IPS-18c (cell line): ENCODE data around the gene SLC38A1.
"Not testable (repeated sequence)": the region's sequence is repeated elsewhere in the genome, so short reads cannot be mapped to it uniquely, and the experiment has no call there.

Source experiments
- H3K4me3 ChIP-seq: 2 replicates; pipeline ENCODE4 v1.7.0; 2013; ENCODE audit warnings: low read depth, mild to moderate bottlenecking, low read length, moderate library complexity; ENCODE audit not compliant: insufficient read depth
- H3K9me3 ChIP-seq: one replicate; pipeline ENCODE4 v1.6.1; 2013; ENCODE audit warnings: mild to moderate bottlenecking, low read length, moderate library complexity; ENCODE audit not compliant: control insufficient read depth, insufficient read depth

The SLC38A1 gene

GRCh38 chr12:46164186-46164761 is 104.6 kb downstream of the SLC38A1 start:
- no peaks in the 10 kb centered on the region for H3K9me3 ChIP-seq
- no peak overlapping the region for H3K4me3 ChIP-seq

GRCh38 chr12:46162549-46163076 is 106.2 kb downstream of the SLC38A1 start:
- not testable (repeated sequence) for H3K4me3 ChIP-seq, H3K9me3 ChIP-seq

- H3K9me3 ChIP-seq = no peaks in the 10 kb centered on the region
- H3K4me3 ChIP-seq = no peak overlapping the region
These were observed 107.7 kb downstream of the SLC38A1 start for GRCh38 chr12:46160981-46161690.

GRCh38 chr12:46160101-46160980 is 108.5 kb downstream of the SLC38A1 start:
- Histone ChIP-seq H3K9me3 (no peaks in the 10 kb centered on the region), H3K4me3 (no peak overlapping the region)

DNA sequence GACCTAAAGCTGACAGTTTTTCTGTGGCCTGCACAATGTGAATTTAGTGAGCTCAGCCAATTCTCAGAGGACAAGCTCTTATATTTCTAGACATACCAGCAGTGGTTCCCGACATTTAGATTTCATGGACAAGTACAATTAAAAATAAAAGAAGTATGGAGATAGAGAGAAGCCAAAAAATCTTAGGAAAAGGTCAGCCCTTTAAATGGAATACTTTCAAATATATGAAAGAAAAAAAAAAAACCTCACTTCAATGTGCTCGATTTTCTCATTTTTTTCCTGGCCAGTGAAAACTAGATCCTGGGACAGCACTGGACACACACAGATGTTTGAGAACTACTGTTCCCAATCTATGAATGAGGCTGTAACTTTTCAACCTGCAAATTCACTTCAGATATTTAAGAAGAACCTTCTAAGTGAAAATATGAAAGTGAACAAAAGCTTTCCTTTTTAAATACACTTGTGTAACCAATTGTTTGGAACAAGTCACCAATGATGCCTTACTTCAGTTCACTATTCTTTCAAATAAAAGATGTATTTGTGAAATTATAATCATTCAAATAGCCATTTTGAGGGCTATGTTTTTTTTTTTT is 109.4 kb downstream of the SLC38A1 start:
- no peaks in the 10 kb centered on the region for H3K9me3 ChIP-seq
- no peak overlapping the region for H3K4me3 ChIP-seq

DNA sequence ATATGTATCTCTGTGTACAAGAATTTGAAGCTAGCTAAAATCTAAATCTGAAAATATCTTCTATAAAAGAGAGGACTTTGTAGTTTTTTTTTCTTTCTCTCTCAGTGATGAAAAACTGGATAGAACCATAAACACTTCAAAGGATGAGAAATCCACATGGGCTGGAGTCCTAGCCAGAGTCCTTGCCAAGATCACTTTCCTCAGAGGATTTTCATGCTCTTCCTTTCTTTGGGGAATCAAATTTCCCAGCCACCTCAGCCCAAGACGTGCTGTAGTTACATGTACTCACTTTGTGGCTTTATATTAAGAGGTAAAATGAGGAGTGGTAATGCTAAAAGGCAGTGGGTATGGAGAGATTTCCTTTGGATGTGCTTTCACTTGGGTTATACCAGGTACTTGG is 110.3 kb downstream of the SLC38A1 start:
- no peak overlapping the region for H3K4me3 ChIP-seq
- no peaks in the 10 kb centered on the region for H3K9me3 ChIP-seq

- Histone ChIP-seq H3K9me3 (no peaks in the 10 kb centered on the region), H3K4me3 (no peak overlapping the region)
These were observed 114.4 kb downstream of the SLC38A1 start for GRCh38 chr12:46154221-46154985.

DNA sequence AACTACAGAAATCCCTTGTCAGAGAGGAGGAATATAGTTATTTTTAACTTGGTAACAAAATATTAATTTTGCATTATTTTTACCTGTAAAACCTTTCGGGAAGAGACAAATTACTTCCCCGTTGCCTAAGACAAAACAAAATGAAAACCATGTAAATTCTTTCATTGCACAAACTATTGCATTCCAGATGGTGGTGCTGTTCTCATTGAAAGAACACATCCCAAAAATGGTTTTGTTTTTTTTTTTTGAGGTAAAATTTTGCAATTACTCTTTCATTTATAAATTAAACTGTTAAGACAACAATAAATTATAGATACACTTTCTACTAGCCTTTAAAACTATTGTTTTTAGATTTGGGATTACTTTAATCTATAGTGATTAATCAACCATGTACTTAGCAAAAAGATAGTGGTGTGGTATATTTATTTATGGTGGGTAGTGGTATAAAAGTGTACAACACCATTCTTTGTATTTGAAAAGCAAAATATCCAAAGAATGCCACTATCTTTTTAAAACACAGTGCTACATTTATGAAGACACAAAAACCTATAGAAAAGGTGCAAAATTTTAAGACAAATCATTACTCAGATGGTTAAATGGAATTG is 115.5 kb downstream of the SLC38A1 start:
- no peaks in the 10 kb centered on the region for H3K9me3 ChIP-seq
- H3K4me3 ChIP-seq = no peak overlapping the region

DNA sequence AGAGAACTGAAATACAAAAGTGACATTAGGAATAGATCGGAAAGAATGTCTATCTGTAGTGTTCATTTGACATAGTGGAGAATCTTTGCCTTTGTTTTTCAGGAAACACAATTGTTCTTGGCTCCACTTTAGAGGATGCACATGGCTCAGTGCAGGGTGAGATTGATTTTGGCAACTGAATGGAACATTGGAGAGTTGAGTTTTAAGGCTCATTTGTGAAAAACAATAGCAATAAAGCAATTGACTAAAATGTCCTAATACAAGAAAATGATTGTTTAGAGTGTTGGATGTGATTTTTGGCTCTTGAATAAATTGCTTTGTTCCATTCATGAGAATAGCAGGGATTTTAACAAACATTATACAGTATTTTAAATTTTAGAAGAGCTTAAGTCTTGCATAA is 116.4 kb downstream of the SLC38A1 start:
- H3K4me3 ChIP-seq = no peak overlapping the region

DNA sequence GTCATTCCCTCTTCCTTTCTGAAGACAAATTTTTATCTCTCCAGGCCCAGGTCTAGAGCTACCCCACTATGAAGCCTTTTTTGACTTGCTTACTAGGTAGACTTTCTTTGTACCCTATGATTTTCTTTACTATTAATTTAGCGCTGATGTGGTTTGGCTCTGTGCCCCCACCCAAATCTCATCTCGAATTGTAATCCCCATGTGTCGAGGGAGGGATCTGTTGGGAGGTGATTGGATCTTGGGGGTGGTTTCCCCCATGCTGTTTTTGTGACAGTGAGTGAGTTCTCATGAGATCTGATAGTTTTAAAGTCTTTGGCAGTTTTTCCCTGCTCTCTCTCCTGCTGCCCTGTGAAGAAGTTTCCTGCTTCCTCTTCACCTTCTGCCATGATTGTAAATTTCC is 118.1 kb downstream of the SLC38A1 start:
- no peak overlapping the region for H3K4me3 ChIP-seq
- no peaks in the 10 kb centered on the region for H3K9me3 ChIP-seq

More for the DNA sequence above, 116.4 kb downstream of the SLC38A1 start:
- H3K9me3 ChIP-seq = no peaks in the 10 kb centered on the region

DNA sequence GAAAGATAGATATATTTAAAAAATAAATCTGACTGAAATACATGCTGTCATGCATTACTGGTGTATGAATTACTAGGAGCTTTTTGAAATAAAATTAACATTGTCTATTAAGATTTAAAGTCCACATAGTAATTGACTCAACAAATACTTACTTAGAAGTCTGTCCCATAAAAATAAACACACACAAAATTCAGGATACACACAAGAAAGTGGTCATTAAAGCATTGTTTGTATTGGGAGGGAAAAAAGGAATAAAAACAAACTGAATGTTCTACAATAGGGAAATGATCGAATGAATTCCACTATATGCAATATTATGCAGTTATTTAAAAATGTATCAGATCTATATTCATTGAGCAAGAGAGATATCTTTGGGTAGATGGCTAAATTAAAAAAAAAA is 118.9 kb downstream of the SLC38A1 start:
- no peak overlapping the region for H3K4me3 ChIP-seq
- H3K9me3 ChIP-seq = no peaks in the 10 kb centered on the region

- Histone ChIP-seq H3K9me3 (no peaks in the 10 kb centered on the region), H3K4me3 (no peak overlapping the region)
These were observed 119.8 kb downstream of the SLC38A1 start for GRCh38 chr12:46149079-46149464.

DNA sequence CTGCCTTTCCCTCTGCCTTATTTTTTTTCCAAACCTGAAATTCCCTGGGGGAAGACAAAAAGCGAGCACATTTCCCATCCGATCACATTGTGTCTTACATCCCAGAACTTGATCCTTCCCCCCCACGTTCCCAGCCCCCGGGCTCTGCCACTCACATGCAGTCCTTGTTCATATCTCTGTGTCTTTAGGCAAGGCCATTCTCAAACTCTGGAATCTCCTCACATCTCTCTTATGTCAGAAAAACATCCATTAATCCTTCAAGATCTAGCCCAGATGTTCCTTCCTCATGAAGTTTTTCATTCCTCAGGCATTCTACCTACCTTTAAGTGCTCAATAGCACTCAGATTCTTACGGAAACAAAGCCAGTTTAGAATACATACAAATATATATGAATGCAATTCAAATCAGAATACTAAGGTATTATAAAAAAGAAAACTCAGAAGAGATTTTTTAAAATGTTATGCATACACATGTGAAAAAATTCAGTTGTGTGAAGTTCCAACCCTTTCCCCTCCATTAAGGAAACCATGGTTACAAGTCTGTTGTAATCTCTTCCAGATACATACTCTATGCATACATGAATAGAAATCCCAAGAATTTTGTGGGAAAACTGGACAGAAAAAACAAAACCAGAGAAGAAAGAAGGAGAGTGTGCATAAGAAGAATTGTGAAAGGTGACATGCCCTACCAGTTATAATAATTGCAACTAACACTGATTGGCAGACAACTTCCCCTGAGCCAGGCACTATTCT is 120.3 kb downstream of the SLC38A1 start:
- H3K4me3 ChIP-seq = no peak overlapping the region
- H3K9me3 ChIP-seq = no peaks in the 10 kb centered on the region

GRCh38 chr12:46147144-46147543 is 121.7 kb downstream of the SLC38A1 start:
- Histone ChIP-seq H3K9me3 (no peaks in the 10 kb centered on the region), H3K4me3 (no peak overlapping the region)

- no peaks in the 10 kb centered on the region for H3K9me3 ChIP-seq
These were observed 123.0 kb downstream of the SLC38A1 start for GRCh38 chr12:46145881-46146280.

GRCh38 chr12:46144433-46144832 is 124.4 kb downstream of the SLC38A1 start:
- H3K9me3 ChIP-seq = no peaks in the 10 kb centered on the region
- H3K4me3 ChIP-seq = no peak overlapping the region

More at GRCh38 chr12:46145881-46146280, 123.0 kb downstream of the SLC38A1 start:
- no peak overlapping the region for H3K4me3 ChIP-seq
